ENCODE data around the gene MRPL40. TPM values are rescaled to one million over a fixed set of nuclear protein-coding genes. Genes with fewer than 3 reads are reported as not detected.

Gene MRPL40
- polyA plus RNA-seq, 1 donor from 2014 or later = 32.5 TPM

- Histone ChIP-seq H3K4me2 (ENCODE audit: low read length) (no peak overlapping the region), H4K20me1 (ENCODE audit: insufficient read depth) (no peaks in the 10 kb centered on the region), H2AFZ (ENCODE audit: low read depth, low read length) (no peak overlapping the region)
These were observed 31.4 kb downstream of the MRPL40 start for GRCh38 chr22:19463491-19464469.

More at GRCh38 chr22:19463491-19464469, 31.4 kb downstream of the MRPL40 start:
- H3F3A ChIP-seq (ENCODE audit: insufficient read depth, low read length, poor library complexity, severe bottlenecking) = no peaks in the 10 kb centered on the region
- H3K79me2 ChIP-seq (replicated peaks; ENCODE audit: insufficient read depth, low read length) = no peaks in the 10 kb centered on the region
- no peaks in the 10 kb centered on the region for H3K27me3 ChIP-seq (ENCODE audit: insufficient read depth, low read depth, low read length)
- TF ChIP-seq EP300 (conservative IDR thresholded peaks at IDR 0.05; ENCODE audit: poor library complexity, severe bottlenecking) = no peak
- no peak for TF ChIP-seq TAF1 (IDR thresholded peaks at IDR 0.05; ENCODE audit: low read depth)
- no peak for TF ChIP-seq MXI1 (conservative IDR thresholded peaks at IDR 0.05; ENCODE audit: poor library complexity, severe bottlenecking)
- no peak for TF ChIP-seq EZH2 (IDR thresholded peaks at IDR 0.05; ENCODE audit: borderline replicate concordance, insufficient read depth, low read length, poor library complexity, severe bottlenecking)
- no peak for TF ChIP-seq POLR2AphosphoS5 (IDR thresholded peaks at IDR 0.05)
- TF ChIP-seq REST (IDR thresholded peaks at IDR 0.05; ENCODE audit: borderline replicate concordance) = no peak
- no peak for TF ChIP-seq RAD21 (conservative IDR thresholded peaks at IDR 0.05)
- TF ChIP-seq CTCF (IDR thresholded peaks at IDR 0.05; ENCODE audit: poor library complexity, severe bottlenecking) = no peak
- no peak for TF ChIP-seq SMC3 (conservative IDR thresholded peaks at IDR 0.05; ENCODE audit: poor library complexity)
- H3K27ac ChIP-seq (ENCODE audit: low read length) = no peak overlapping the region
- no peaks in the 10 kb centered on the region for H3K9me2 ChIP-seq (ENCODE audit: insufficient read depth, low read length)
- H3K36me3 ChIP-seq (ENCODE audit: insufficient read depth, low read length) = no peaks in the 10 kb centered on the region
- no peak overlapping the region for H3K9ac ChIP-seq (ENCODE audit: low read length)
- H3K4me3 ChIP-seq (ENCODE audit: low read length) = no peak overlapping the region
- no peaks in the 10 kb centered on the region for H3K9me3 ChIP-seq (ENCODE audit: low read length)
